Neuronal stem cell (in vitro differentiated cells): Measurements from ENCODE around the gene MYLK4.

Experiments
- DNase-seq: peaks from one replicate; pipeline ENCODE4 v3.0.0-alpha.2; 2013; ENCODE audit warnings: low spot score
- H2AFZ ChIP-seq: one replicate; pipeline ENCODE4 v1.6.1; 2013; ENCODE audit warnings: mild to moderate bottlenecking, low read length, inconsistent platforms
- H2AK5ac ChIP-seq: 2 replicates; pipeline ENCODE4 v1.6.1; 2013; ENCODE audit warnings: low read depth, mild to moderate bottlenecking, inconsistent platforms, low read length, moderate library complexity, mixed read lengths
- H2BK120ac ChIP-seq: 2 replicates; pipeline ENCODE4 v1.6.1; 2013; ENCODE audit warnings: low read depth, mild to moderate bottlenecking, inconsistent platforms, low read length, moderate library complexity, mixed read lengths
- H2BK12ac ChIP-seq: one replicate; pipeline ENCODE4 v1.6.1; 2013; ENCODE audit warnings: low read length, inconsistent platforms
- H2BK15ac ChIP-seq: 2 replicates; pipeline ENCODE4 v1.6.1; 2013; ENCODE audit warnings: mild to moderate bottlenecking, low read length, inconsistent platforms, mixed read lengths
- H2BK5ac ChIP-seq: one replicate; pipeline ENCODE4 v1.6.1; 2013; ENCODE audit warnings: inconsistent platforms, mild to moderate bottlenecking, low read length, moderate library complexity
- H3K14ac ChIP-seq: one replicate; pipeline ENCODE4 v1.6.1; 2013; ENCODE audit warnings: low read length, inconsistent platforms
- H3K18ac ChIP-seq: 2 replicates; pipeline ENCODE4 v1.6.1; 2013; ENCODE audit warnings: low read length, inconsistent platforms
- H3K23ac ChIP-seq: 2 replicates; pipeline ENCODE4 v1.6.1; 2013; ENCODE audit warnings: low read depth, mild to moderate bottlenecking, mixed read lengths, low read length, inconsistent platforms; ENCODE audit not compliant: poor library complexity
- H3K27ac ChIP-seq: replicated peaks from 3 replicates; pipeline ENCODE4 v1.5.1; 2013; ENCODE audit warnings: low read length, inconsistent platforms
- H3K27me3 ChIP-seq, 3 experiments: 2 replicates each; pipeline ENCODE4 v1.6.1; 2013; ENCODE audit warnings: low read length in 3 of 3, mild to moderate bottlenecking in 2 of 3, inconsistent platforms in 1 of 3, low read depth in 1 of 3, mixed read lengths in 1 of 3, moderate library complexity in 1 of 3; ENCODE audit not compliant: control insufficient read depth in 3 of 3, insufficient read depth in 3 of 3
- H3K36me3 ChIP-seq, 2 donors: replicated peaks in 1 of 2; 2 replicates each; pipeline ENCODE4 v1.6.1; 2013; ENCODE audit warnings: low read length in 2 of 2; ENCODE audit not compliant: control insufficient read depth in 2 of 2, insufficient read depth in 2 of 2
- H3K4ac ChIP-seq: 2 replicates; pipeline ENCODE4 v1.6.1; 2013; ENCODE audit warnings: inconsistent platforms, mild to moderate bottlenecking, low read length, moderate library complexity
- H3K4me1 ChIP-seq, 2 donors: 1 replicate in 1 of 2; 2 replicates in 1 of 2; pipeline ENCODE4 v1.6.1; 2013; ENCODE audit warnings: low read length in 2 of 2, low read depth in 1 of 2; ENCODE audit not compliant: control insufficient read depth in 2 of 2, insufficient read depth in 1 of 2
- H3K4me2 ChIP-seq: one replicate; pipeline ENCODE4 v1.6.1; 2013; ENCODE audit warnings: mild to moderate bottlenecking, low read length, inconsistent platforms; ENCODE audit not compliant: insufficient read depth, poor library complexity, severe bottlenecking
- H3K4me3 ChIP-seq, 2 donors: 2 replicates each; pipeline ENCODE4 v1.5.1; 2013; ENCODE audit warnings: low read length in 2 of 2, mild to moderate bottlenecking in 2 of 2, inconsistent platforms in 1 of 2, moderate library complexity in 1 of 2
- H3K79me1 ChIP-seq: one replicate; pipeline ENCODE4 v1.6.1; 2013; ENCODE audit warnings: low read depth, mild to moderate bottlenecking, inconsistent platforms, low read length, moderate library complexity
- H3K9ac ChIP-seq: one replicate; pipeline ENCODE4 v1.6.1; 2013; ENCODE audit warnings: mild to moderate bottlenecking, low read depth, low read length, inconsistent platforms; ENCODE audit not compliant: poor library complexity
- H3K9me3 ChIP-seq, 2 donors: replicated peaks in 1 of 2; 2 replicates each; pipeline versions ENCODE3 to v1.6.1; 2013; ENCODE audit warnings: low read length in 2 of 2, mild to moderate bottlenecking in 2 of 2, inconsistent platforms in 1 of 2, low read depth in 1 of 2, mixed read lengths in 1 of 2, moderate library complexity in 1 of 2; ENCODE audit not compliant: control insufficient read depth in 2 of 2, insufficient read depth in 1 of 2
- H4K8ac ChIP-seq: one replicate; pipeline ENCODE4 v1.6.1; 2013; ENCODE audit warnings: low read depth, mild to moderate bottlenecking, inconsistent platforms, low read length, moderate library complexity
- H4K91ac ChIP-seq: one replicate; pipeline ENCODE4 v1.6.1; 2013; ENCODE audit warnings: low read length, low read depth, mild to moderate bottlenecking, inconsistent platforms; ENCODE audit not compliant: poor library complexity
- WGBS, 2 donors: extraction: QIAGEN DNeasy Blood & Tissue Kit; methylation state at CpG; one replicate each; pipeline ENCODE4 v1.1.7; 2013; ENCODE audit warnings: missing lambda C conversion rate in 2 of 2, mixed read lengths in 1 of 2; ENCODE audit not compliant: insufficient read length in 2 of 2, insufficient replicate concordance in 1 of 2; ENCODE audit errors: extremely low coverage in 2 of 2; 5-methylcytosine and 5-hydroxymethylcytosine counted together

The MYLK4 gene

DNA sequence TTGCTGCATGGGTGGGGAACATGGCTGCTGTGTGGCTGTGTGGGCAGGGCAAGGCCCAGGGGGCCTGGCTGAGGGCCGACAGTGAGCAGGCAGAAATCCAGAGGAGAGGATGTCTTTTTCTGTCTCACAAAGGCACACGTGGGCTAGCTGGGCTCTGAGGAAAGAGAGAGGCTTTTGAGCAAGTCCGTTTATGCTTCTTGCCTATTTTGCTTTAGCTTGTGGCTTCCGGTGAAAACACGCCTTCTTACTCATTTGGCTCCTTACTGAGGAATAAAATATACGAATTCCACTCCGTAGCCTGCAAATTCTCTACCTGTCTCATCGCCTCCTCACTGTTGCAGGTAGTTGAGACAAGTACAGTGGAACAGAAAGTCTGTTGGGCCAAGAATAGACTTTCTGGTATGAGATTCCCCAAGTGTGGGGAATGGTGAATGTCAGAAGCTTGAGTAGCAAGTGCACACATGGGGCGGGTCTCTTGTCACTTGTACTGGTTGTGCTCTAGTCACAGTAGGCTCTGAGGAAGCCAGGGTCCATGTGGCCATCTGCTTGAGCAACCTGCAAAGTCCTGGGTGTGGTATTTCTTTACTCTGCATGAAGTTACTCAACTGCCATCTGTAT, 42.9 kb upstream of the MYLK4 start:
- Histone ChIP-seq H3K4me1 (peaks cover 0 to 12% of the 10 kb centered on the region in 2 donors), H3K4me3 (no peak overlapping the region), H3K27ac (no peak overlapping the region), H2BK12ac (no peak overlapping the region), H4K8ac (no peak overlapping the region), H3K18ac (no peak overlapping the region), H3K36me3 (no peaks in the 10 kb centered on the region), H2BK5ac (no peak overlapping the region), H3K9ac (no peak overlapping the region), H2AK5ac (no peak overlapping the region), H3K4ac (no peak overlapping the region), H4K91ac (no peak overlapping the region), H3K79me1 (no peaks in the 10 kb centered on the region), H2BK120ac (no peak overlapping the region), H3K23ac (no peak overlapping the region), H3K9me3 (no peaks in the 10 kb centered on the region), H3K27me3 (no peaks in the 10 kb centered on the region), H3K14ac (no peak overlapping the region), H2BK15ac (no peak overlapping the region), H3K4me2 (no peak overlapping the region), H2AFZ (no peak overlapping the region)
- no CpG with 5 or more reads among the region's 9 CpGs for WGBS, 2 donors
- DNase-seq, result no peak

DNA sequence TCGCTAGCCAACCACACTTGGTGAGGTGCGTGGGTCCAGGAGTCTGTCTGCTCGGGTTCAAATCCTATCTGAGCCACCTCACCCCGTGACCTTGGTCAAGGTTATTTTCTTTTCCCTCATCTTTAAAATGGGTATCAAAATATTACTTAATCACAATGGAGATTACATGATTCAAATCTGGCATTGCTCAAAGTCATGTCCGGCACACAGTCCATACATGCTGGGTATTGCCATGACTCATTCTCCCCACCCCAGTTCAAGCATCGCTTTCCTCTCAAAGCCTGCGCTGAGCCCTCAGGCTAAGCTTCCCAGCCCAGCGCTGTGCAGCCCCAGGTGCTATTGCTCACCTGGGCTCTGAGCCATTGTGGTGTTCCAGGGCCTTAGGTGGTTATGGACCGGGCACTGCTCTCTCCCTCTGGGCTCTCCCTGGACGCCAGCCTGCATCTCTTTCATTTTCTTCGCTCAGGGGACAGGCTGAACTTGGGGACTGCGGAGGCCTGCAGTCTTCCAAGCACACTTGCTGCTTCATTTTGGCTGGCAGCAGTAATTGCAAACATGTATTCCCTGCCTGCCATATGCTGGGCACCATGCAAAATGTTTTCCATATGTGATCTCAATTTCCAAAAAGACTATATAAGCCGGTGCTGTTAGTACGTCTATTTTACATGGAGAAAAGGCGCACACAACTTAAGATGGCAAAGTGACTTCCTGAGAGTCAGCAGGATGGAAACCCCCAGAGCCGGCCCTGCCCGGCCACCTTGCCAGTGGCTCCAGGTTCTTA, 41.8 kb upstream of the MYLK4 start:
- H2BK12ac ChIP-seq, result no peak overlapping the region
- no peak overlapping the region for H3K4ac ChIP-seq
- H3K9ac ChIP-seq, result no peak overlapping the region
- no peak overlapping the region for H4K91ac ChIP-seq
- H3K27ac ChIP-seq, result no peak overlapping the region
- H3K23ac ChIP-seq, result no peak overlapping the region
- no peak overlapping the region for H4K8ac ChIP-seq
- no peak overlapping the region for H2AK5ac ChIP-seq
- no peaks in the 10 kb centered on the region for H3K79me1 ChIP-seq
- H3K9me3 ChIP-seq, result no peaks in the 10 kb centered on the region
- no peak overlapping the region for H2BK120ac ChIP-seq
- peaks cover 2 to 5% of the 10 kb centered on the region in 2 donors for H3K36me3 ChIP-seq
- no peak overlapping the region for H3K4me3 ChIP-seq
- H3K14ac ChIP-seq, result peak overlapping the region; percentile 25
- peaks cover 0 to 4% of the 10 kb centered on the region in 2 donors for H3K4me1 ChIP-seq
- H3K18ac ChIP-seq, result no peak overlapping the region
- no peak overlapping the region for H2BK5ac ChIP-seq
- no peak overlapping the region for H2AFZ ChIP-seq
- no peak for DNase-seq
- no peak overlapping the region for H2BK15ac ChIP-seq
- H3K27me3 ChIP-seq, result no peaks in the 10 kb centered on the region
- H3K4me2 ChIP-seq, result no peak overlapping the region
- WGBS, 2 donors, result no CpG with 5 or more reads among the region's 17 CpGs

DNA sequence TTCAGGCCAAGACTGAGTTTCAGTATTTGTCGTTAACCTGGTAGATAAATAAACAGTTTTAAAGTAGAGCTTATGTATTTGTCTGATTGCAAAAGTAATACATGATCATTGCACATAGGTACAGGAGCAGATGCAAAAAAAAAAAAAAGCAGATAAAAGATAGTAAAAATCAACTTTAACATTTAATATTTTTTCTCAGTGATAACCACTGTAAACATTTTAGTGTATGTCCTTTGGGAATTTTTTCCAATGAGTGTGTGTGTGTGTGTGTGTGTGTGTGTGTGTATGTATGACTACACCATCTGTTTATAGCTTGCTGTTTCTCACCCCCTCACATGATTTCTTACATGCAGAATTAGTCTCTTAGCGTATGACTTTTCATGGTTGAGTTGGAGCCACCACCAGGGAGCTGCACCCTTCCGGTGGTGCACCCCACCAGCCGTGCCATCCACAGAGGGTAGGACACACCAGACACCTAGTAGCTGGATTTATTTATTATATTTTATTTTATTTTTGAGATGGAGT, 40.8 kb upstream of the MYLK4 start:
- no peaks in the 10 kb centered on the region for H3K9me3 ChIP-seq
- no peak overlapping the region for H3K4ac ChIP-seq

More for the DNA sequence above, 40.8 kb upstream of the MYLK4 start:
- Histone ChIP-seq H3K27me3 (no peaks in the 10 kb centered on the region), H3K4me3 (no peak overlapping the region), H3K36me3 (peaks cover 3 to 8% of the 10 kb centered on the region in 2 donors), H3K4me1 (peaks cover 0 to 2% of the 10 kb centered on the region in 2 donors), H3K9ac (no peak overlapping the region), H2BK12ac (no peak overlapping the region), H2BK5ac (no peak overlapping the region), H3K4me2 (no peak overlapping the region), H2BK120ac (no peak overlapping the region), H2AK5ac (no peak overlapping the region), H4K91ac (no peak overlapping the region), H3K14ac (no peak overlapping the region), H3K79me1 (no peaks in the 10 kb centered on the region), H3K23ac (no peak overlapping the region), H4K8ac (no peak overlapping the region), H3K27ac (no peak overlapping the region), H3K18ac (no peak overlapping the region), H2AFZ (no peak overlapping the region), H2BK15ac (no peak overlapping the region)
- no peak for DNase-seq
- WGBS, 2 donors, result no CpG with 5 or more reads among the region's 4 CpGs
